Measurements from ENCODE around the gene PLA2G6.

The PLA2G6 gene

GRCh38 chr22:38213990-38214301 is 32.3 kb upstream of the PLA2G6 start:
- TF ChIP-seq FOXP2 (optimal IDR thresholded peaks at IDR 0.05; ENCODE audit: borderline replicate concordance, extremely low read depth, extremely low read length, insufficient read depth): no peak
- TF ChIP-seq TAF1 (IDR thresholded peaks at IDR 0.05; ENCODE audit: borderline replicate concordance, insufficient read depth, low read length): no peak
- no peak for TF ChIP-seq SIN3A (IDR thresholded peaks at IDR 0.05; ENCODE audit: borderline replicate concordance, insufficient read depth, low read length)
- TF ChIP-seq, protein P1, sequence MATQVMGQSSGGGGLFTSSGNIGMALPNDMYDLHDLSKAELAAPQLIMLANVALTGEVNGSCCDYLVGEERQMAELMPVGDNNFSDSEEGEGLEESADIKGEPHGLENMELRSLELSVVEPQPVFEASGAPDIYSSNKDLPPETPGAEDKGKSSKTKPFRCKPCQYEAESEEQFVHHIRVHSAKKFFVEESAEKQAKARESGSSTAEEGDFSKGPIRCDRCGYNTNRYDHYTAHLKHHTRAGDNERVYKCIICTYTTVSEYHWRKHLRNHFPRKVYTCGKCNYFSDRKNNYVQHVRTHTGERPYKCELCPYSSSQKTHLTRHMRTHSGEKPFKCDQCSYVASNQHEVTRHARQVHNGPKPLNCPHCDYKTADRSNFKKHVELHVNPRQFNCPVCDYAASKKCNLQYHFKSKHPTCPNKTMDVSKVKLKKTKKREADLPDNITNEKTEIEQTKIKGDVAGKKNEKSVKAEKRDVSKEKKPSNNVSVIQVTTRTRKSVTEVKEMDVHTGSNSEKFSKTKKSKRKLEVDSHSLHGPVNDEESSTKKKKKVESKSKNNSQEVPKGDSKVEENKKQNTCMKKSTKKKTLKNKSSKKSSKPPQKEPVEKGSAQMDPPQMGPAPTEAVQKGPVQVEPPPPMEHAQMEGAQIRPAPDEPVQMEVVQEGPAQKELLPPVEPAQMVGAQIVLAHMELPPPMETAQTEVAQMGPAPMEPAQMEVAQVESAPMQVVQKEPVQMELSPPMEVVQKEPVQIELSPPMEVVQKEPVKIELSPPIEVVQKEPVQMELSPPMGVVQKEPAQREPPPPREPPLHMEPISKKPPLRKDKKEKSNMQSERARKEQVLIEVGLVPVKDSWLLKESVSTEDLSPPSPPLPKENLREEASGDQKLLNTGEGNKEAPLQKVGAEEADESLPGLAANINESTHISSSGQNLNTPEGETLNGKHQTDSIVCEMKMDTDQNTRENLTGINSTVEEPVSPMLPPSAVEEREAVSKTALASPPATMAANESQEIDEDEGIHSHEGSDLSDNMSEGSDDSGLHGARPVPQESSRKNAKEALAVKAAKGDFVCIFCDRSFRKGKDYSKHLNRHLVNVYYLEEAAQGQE (IDR thresholded peaks at IDR 0.05; ENCODE audit: insufficient read depth in 1 of 2, low read depth in 2 of 2, low read length in 2 of 2): no peak
- TF ChIP-seq POLR2AphosphoS5 (IDR thresholded peaks at IDR 0.05; ENCODE audit: low read depth, low read length): no peak

GRCh38 chr22:38213319-38213989 is 31.8 kb upstream of the PLA2G6 start:
- no peak for TF ChIP-seq FOXP2 (optimal IDR thresholded peaks at IDR 0.05; ENCODE audit: borderline replicate concordance, extremely low read depth, extremely low read length, insufficient read depth)
- TF ChIP-seq, protein P1 (IDR thresholded peaks at IDR 0.05; ENCODE audit: insufficient read depth in 1 of 2, low read depth in 2 of 2, low read length in 2 of 2): no peak
- no peak for TF ChIP-seq SIN3A (IDR thresholded peaks at IDR 0.05; ENCODE audit: borderline replicate concordance, insufficient read depth, low read length)
- no peak for TF ChIP-seq TAF1 (IDR thresholded peaks at IDR 0.05; ENCODE audit: borderline replicate concordance, insufficient read depth, low read length)
- TF ChIP-seq POLR2AphosphoS5 (IDR thresholded peaks at IDR 0.05; ENCODE audit: low read depth, low read length): no peak; the same call in 1 of the 2 replicates

- TF ChIP-seq, protein P1 (IDR thresholded peaks at IDR 0.05; ENCODE audit: insufficient read depth in 1 of 2, low read depth in 2 of 2, low read length in 2 of 2): no peak
- no peak for TF ChIP-seq SIN3A (IDR thresholded peaks at IDR 0.05; ENCODE audit: borderline replicate concordance, insufficient read depth, low read length)
- TF ChIP-seq FOXP2 (optimal IDR thresholded peaks at IDR 0.05; ENCODE audit: borderline replicate concordance, extremely low read depth, extremely low read length, insufficient read depth): no peak
- TF ChIP-seq TAF1 (IDR thresholded peaks at IDR 0.05; ENCODE audit: borderline replicate concordance, insufficient read depth, low read length): no peak
- TF ChIP-seq POLR2AphosphoS5 (IDR thresholded peaks at IDR 0.05; ENCODE audit: low read depth, low read length): no peak
Measured at GRCh38 chr22:38212442-38212841, 30.8 kb upstream of the PLA2G6 start.

DNA sequence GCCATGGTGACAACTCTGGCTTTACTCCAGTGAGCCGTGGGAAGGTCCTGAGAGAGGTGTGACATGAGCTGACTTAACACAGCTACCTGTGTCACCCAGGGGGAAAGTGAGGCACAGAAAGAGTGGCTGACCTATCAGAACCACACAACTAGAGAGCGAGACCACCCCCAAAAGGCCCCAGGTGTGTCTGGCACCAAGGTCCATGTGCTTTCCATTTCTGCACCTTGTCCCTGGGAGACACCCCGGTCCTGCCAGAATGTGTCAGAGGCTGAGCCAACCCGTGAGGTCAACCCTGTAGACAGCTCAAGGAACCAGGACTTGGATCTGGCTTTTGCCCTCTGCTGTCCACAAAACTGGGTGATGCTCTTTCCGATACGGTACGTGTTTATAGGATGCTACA is 29.9 kb upstream of the PLA2G6 start:
- TF ChIP-seq FOXP2 (optimal IDR thresholded peaks at IDR 0.05; ENCODE audit: borderline replicate concordance, extremely low read depth, extremely low read length, insufficient read depth): no peak

GRCh38 chr22:38208551-38208968 is 26.9 kb upstream of the PLA2G6 start:
- TF ChIP-seq FOXP2 (optimal IDR thresholded peaks at IDR 0.05; ENCODE audit: borderline replicate concordance, extremely low read depth, extremely low read length, insufficient read depth): no peak
- no peak for TF ChIP-seq TAF1 (IDR thresholded peaks at IDR 0.05; ENCODE audit: borderline replicate concordance, insufficient read depth, low read length)
- TF ChIP-seq POLR2AphosphoS5 (IDR thresholded peaks at IDR 0.05; ENCODE audit: low read depth, low read length): no peak
- TF ChIP-seq, protein P1 (IDR thresholded peaks at IDR 0.05; ENCODE audit: insufficient read depth in 1 of 2, low read depth in 2 of 2, low read length in 2 of 2): no peak
- TF ChIP-seq SIN3A (IDR thresholded peaks at IDR 0.05; ENCODE audit: borderline replicate concordance, insufficient read depth, low read length): no peak
